HG02973 (cell line): Measurements from ENCODE around the gene LRRC1.

Source experiments
- ATAC-seq: cut with Tn5 transposase; IDR thresholded peaks from one replicate; pipeline ENCODE4 v1.9.1; 2021; ENCODE audit warnings: moderate library complexity; ENCODE audit not compliant: unreplicated experiment

The LRRC1 gene

DNA sequence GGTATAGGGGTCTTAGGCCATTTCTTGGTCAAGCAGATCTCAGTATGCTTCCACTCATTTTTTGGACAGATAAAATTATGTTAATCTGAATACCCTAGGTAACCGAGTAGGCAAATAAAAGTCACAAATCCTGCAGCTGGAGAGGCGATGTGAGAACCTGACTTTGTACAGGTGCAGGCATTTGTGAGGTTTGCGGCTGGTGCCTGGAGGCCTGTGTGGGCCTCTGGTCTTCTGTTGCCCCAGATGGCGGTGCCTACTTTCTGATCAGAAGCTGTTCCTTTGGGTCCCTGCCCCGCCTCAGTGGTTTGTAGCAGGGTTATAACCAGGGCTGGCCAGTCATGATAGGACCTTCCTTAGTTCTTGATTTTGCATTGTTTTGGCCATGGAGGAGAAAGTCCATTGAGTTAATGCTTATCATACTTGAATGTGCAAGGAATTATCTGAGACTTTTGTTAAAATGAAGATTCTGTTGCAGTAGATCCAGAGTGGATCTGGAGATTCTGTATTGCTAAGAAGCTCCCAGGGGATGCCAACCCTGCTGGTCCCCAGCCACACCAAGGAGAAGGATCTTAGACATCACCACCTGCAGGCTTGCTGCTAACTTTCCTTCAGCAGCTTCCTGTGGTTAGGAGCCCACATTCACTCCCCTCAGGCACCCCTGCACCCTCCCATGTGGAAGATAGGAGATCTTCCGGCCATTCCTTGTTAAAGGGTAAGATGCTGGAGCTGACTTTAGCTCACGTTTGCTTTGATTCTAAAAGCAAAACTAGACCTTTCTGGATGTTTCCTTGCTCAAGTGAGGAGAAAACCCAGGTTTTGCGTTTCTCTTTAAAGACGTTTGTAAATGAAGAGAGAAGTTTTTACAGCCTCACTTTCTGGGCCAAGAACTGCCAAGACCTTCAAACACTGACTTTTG, 50.7 kb downstream of the LRRC1 start:
- no peak for ATAC-seq

DNA sequence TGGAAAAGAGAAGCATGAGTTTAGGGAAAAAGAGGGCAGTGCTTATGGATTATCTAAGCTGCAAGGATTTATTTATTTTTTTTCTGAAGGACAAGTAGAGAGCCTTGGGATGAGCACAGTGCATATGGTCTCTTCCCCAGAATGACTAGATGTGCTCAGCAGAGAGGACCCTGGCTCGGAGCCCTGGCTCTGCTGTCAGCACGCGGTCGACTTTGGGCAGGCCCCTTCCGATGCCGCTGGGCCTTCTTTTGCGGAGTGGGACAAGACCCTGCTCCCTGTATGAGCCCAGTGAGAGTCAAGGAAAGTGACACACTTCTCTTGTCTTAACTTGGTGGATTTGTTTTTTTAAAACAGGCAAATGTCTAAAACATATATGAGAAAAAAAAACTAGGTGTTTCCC, 51.4 kb downstream of the LRRC1 start:
- no peak for ATAC-seq

DNA sequence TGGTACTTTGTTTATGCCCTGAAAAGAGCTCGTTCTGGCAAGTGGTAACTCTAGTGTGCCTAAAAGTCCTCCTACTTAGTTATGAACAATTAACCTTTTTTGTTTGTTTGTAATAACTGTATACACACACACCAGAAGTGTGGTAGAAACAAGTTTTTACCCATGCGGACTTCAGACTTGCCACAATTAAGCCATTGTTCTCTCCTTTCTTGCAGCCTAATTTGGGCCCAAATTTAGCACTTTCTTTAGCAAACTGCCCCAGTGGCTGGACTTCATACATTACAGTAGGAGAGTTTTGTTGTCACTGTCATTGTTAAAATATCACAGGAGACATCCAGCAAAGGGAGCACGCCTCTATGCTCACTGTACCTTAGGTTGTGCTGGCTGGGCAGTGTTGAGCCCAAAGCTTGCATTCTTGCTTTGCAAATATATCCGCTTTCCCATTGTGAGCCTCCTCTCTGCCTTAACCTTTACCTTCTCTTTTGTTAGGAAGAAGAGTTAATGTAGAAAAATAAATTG, 53.0 kb downstream of the LRRC1 start:
- ATAC-seq: no peak

DNA sequence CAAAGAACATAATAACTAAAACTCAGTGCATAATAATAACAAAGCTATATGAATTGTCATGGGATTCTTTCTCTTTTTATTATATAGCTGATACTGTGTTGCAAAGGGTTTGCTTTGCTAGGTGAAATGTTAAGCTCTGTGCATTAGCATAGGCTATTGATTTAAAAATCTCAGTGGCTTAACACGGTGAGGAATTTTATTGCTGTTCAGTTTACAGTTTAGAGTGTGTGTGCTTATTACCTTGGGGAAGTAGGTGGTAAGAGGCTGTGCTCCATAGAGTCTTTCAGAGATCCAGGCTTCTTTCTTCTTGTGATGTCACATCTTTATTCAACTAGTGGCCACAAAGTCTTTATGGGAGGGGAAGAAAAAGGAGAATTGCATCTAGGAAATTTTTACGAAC, 55.7 kb downstream of the LRRC1 start:
- no peak for ATAC-seq

DNA sequence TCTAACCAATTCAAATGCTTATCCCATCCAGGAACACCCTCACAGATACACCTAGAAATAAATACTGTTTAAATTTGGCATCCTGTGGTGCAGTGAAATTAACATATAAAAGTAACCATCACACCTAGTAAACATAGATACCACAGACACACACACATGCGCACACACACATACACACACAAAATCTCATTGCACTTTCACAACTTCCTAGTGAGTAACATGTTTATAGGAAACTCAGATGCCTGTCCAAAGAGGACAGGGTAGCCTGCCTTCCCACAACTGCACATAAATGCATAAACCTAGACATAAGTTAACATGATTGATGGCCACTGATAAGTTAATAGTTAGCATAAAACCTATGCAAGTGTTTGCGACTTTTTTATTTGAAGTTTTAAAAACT, 56.8 kb downstream of the LRRC1 start:
- ATAC-seq: no peak

DNA sequence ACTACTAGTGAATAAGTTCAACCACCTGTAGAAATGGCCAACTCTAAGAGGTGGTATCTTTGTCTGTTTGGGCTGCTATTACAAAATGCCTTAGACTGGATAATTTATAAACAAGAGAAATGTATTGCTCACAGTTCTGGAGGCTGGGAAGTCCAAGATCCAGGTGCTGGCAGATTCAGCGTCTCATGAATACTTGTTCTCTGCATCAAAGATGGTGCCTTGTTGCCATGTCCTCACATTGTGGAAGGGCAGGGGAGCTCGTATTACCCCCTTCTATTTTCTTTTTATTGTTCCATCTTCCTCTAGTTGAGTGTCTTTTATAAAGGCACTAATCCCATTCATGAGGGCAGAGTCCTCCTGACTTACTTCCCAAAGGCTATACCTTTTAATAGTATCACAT, 58.0 kb downstream of the LRRC1 start:
- no peak for ATAC-seq

DNA sequence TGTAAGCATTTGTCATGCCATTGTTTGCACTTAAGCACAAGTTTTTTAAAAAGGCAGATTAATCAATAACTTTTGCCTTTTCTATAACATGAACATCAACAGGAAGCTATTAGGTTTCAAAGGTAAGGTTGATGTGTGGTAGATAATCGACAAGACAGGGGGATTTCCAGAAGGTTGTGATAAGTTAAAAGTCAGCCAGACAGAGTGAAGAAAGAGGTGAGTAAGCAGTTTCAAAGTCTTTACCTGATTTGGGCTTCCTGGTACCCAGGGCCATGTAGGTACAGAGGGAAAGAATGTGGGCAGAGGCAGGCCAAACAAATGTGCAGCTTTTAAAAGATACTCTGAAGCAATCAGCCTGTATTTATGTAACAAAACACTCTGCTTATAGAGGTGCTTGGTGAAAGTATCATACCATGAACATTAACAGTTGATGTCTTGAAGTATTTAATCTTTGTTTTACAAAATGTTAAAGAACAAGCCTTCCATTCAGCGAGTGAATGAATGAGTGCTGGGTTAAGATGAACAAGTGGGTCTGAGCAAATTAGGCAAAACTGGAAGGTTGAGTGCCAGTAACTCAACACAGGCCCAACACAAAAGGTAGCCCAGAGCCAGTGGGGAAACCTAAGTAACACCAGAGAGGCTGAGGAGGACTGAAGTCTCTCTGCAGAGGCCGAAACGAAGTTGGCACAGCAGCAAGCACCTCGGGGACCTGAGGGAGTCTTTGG, 60.2 kb downstream of the LRRC1 start:
- ATAC-seq: peak; percentile 88

DNA sequence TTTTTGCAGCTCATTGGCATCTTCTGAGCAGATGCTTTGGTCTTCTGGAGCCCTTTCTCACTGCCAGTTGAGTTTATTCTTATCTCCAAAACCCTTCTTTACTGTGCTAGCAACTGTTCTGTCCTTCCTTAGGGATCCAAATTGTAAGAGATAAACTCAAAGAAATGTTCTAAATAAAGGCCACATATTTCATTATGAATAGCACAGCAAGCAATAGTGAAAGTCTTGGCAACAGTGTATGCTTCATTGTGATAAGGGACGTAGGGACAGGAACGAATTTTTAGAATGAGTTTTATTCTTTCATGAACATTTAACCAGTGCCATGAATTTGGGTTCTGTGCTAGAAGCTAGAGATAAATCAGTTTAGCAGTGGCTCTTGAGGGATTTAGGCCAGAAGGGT, 61.1 kb downstream of the LRRC1 start:
- ATAC-seq: no peak

DNA sequence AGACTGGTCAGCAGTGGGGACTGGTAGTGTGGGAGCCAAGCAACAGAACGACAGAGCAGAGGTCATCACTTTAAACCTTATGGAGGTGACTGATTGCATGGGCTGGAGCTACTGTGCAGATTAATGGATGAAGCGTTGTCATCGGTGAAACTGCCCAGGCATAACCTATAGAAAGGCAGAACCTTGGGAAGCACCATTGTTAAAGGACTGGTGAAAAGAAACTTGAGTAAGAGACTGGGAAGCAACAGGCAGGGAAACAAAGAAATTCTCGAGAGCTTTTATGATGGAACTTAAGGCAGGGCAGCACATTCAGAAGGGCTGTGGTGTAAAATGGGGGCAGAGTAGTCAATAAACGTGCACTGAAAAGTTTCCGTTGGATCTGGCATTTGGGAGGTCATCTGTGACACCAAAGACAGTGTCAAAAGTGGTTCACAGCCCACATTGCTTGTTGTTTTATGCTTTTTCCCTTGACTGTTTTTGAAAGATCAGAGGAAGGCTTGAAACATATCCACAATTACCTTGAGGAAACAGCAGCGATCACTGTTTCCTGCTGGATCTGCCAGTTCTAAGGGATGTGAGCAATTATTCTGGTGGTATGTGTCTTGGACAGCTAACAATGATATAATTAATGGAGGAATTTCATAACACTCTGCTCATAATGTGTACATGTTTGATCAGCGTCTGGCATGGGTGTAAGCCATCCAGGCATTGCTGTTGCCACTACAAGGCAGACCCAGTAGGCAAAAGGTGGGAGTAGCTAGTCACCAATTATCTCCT, 62.7 kb downstream of the LRRC1 start:
- no peak for ATAC-seq

DNA sequence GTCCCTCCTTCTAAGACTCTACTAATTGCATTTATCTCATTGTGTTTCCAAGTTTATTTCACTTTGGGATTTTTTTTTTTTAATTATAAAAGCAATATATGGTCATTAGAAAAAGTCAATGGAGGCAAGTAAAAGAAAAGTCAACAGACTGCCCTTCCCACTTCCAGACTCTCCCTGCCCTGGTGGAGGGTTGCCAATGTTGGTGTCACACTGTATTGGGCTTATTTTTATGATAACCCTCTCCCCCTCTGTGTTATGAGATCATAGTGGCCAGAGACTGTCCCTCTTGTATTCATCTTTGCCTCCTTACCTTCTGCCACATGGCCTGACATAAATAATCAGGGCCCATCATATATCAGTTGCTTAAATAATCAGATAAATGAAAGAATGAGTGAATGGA, 63.4 kb downstream of the LRRC1 start:
- no peak for ATAC-seq

DNA sequence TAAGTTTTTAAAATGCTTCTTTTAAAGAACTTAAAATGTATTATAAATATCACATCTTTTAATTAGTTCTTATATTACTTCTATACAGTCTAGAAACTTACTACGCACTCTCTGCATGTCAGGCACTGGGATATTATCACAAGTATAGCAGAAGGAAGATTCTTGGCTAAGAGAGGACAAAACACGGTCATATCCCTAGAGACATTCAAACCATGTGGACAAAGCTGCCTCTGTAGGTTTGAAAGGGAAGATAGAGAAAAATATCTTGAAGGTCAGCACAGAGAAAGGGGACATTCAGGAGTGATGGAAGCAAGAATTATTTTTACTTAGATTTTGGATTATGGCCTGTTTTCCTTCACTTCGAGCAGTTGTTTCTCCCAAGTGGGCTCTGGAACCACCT, 64.1 kb downstream of the LRRC1 start:
- no peak for ATAC-seq

DNA sequence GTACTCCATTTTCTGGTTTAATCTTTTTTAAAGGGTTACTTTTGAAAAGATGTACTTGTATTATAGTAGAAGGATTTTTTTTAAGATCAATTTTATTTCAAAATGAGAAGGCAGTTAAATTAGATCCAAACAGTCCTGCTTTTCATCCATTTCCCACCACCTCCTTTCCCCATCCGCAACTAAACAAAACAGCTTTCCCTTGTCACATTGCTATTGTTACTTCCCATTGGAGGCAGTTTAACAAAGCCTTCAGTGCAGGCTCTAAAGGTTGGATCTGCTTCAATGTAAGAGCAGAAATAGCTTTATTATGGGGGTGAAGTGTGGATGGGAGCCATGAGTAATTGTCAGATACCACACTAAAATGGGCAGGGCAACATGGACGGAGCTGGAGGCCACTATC, 65.7 kb downstream of the LRRC1 start:
- ATAC-seq: no peak

DNA sequence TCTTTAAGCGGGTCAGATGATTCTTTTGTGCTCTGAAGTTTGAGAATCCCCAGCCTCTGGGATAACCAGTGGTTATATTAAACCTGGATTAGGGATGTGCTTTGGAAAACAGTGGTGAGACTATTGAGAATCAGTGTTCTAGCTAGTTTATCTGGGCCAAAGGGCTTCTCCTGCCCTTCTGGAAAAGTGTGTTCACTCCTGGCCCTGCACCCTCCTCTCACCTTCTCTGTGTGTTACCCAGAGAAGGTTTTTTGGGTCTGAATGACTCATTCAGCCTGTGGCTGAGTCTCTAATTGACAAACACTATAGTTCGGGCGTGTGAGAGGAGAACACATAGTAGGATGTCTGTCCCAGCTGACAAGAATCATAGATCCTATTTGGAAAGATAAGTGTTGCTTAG, 66.7 kb downstream of the LRRC1 start:
- no peak for ATAC-seq

DNA sequence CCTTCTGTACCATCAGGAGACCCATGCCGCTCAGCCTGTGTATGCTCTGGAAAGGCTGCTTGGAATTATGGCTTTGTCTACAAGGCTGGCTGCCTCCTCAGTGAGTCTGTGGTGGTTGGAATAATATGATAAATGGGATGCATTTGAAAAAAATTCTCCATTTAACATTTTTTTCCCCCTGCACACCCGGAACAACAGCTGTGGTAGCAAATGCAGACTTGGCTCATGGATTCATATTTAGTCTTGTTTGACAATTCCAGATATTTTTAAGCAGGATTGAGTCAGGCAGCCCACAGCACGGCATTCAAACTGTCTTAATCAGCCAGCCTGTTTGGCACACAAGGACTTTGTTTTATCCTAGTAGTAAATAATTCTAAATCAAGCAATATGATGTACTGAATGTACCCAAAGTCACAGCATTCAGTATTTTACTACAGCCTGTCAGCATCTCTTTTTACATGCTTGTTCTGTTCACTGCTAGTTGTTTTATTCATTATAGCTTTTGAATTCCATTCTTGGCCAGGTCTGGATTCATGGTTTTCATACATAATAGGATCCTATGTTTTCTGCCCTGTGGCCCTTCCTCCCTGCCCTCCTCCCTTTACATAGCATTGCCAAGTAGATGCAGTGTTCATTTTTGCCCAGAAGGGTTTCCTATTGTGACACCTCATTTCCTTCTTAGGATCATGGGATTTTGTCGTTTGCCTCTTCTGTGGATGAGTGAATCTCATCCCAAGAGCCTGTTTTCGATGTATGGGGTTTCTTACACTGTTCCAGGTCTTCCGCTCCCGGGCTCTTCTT, 68.1 kb downstream of the LRRC1 start:
- ATAC-seq: no peak

DNA sequence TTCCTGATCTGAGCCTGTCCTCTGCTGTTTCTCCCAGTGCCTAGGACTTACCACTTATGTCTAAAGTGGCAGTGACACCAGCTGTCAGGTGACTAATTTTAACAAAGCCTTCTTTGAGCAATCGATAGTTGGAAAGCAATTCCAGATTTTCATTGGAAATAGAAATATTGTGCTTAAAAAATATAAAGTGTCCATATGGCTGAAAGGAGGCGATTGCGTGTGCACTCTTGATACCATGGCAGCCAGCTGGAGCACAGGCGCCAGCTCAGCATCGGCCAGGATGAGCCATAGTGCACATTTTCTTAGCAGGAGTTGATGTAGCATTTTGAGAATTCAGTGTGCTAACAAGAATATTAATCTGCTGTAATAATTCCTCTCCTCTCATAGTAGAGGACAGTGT, 70.0 kb downstream of the LRRC1 start:
- no peak for ATAC-seq

DNA sequence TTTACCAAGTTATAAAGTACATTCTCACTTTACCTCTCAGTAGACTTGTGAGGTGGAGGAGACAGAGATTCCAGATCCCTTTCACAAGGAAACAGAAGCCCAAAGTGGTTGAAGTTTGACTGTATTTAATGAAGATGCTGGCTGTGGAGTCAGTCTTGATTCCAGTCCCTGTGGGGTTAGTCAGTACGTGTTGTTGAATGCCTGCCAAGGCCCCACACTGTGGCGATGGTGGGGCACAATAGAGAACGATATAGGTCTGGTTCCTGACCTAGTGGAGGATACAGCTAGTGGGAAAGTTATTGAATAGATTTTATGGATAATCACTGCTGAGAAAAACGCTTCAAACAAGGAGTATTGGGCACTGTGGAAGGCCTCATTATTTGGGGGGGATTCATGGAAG, 71.4 kb downstream of the LRRC1 start:
- ATAC-seq: no peak

DNA sequence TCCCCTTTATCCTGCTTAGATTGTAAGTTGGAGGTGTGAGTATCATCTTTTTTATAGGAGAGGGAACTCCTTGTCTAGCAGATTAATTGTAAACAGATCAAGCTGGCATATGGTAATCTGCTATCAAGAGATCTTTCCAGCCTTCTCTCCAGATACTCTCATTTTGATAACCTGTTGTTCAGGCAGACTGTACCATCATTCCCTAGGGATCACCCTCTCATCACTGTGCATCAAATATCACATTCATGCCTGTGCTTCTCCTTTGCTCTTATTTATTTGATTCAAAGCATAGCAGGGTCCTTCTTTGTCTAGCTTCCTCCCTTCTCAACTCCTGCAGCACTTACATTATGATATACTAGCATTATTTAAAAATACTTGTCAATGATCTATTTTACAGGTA, 73.8 kb downstream of the LRRC1 start:
- ATAC-seq: no peak

DNA sequence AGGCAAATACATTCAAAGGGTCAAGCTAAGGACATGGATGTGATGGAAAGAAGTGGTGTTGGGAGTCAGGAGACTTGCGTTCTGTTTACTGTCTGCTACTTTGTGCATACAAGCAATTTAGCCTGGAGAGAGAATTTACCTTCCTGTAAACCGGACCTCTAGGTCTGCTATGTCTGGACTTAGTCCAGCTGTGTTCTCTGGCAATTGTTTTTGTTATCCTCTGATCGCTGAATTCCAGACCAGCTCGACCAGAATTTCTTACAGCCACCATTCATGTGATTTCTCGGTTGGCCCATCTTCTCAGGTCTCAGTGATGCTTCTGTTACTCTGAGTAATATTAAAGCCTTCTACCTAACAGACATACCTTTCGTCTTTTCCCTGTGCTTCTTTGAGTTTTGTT, 75.2 kb downstream of the LRRC1 start:
- no peak for ATAC-seq

DNA sequence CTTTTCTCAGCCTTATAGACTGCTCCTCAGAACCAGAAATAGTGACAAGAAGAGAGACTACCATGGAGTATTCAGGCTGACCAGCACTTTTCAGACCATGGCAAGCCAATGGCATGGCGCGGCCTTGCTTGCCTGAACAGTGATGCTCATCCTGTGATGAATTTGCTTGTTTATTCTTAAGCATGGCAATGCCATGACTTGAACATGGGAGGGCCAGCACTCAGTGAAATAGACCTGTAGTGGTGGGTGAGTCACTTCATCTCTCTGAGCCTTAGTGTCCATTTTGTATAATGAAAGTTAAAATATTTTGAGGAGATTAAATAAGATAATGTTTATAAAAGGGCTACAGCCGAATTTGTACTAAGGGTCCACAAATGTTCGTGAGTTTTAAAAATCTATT, 79.1 kb downstream of the LRRC1 start:
- no peak for ATAC-seq

DNA sequence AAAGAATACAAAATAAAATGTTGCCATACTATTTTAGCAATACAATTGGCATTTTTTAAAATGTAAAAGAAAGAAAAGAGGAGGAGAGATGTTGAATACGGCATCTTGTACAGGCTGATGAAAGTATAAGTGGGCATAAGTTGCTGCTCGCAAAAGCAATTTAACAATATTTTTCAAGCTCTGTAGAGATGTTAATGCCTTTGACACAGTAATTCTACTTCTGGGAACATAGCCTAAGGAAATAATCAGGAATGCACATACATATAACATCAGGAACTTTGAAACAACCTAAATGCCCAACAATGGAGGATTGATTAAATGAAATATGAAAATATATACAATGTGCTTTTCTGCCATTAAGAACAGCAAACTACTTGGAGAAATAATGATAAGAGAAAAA, 80.2 kb downstream of the LRRC1 start:
- ATAC-seq: no peak

DNA sequence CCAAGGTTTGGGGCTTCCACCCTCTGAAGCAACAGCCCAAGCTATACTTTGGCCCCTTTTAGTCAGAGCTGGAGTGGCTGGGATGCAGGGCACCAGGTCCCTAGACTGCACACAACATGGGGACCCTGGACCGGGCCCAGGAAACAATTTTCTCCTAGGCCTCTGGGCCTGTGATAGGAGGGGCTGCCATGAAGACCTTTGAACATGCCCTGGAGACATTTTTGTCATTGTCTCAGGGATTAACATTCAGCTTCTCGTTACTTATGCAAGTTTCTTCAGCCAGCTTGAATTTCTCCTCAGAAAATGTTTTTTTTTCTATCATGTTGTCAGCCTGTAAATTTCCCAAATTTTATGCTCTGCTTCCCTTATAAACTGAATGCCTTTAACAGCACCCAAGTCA, 82.3 kb downstream of the LRRC1 start:
- no peak for ATAC-seq
